GM18519 (cell line): ENCODE results near the gene OSBPL9.
"Not testable (repeated sequence)": the region's sequence is repeated elsewhere in the genome, so short reads cannot be mapped to it uniquely, and the experiment has no call there.

Source experiments
- ATAC-seq: cut with Tn5 transposase; IDR thresholded peaks from one replicate; pipeline ENCODE4 v1.9.1; 2021; ENCODE audit warnings: mild to moderate bottlenecking, moderate library complexity; ENCODE audit not compliant: unreplicated experiment, low FRiP score

OSBPL9 gene

DNA sequence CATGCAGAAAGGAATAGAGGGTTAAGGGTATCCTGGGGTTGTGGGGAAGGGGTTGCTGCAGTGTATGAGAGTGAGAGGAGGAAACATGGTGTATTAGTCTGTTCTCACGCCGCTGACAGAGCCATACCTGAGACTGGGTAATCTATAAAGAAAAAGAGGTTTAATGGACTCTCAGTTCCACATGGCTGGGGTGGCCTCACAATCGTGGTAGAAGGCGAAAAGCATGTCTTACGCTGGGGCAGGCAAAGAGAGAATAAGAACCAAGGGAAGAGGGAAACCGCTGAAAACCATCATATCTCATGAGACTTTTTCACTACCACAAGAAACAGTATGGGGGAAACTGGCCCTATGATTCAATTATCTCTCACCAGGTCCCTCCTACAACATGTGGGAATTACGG, 17.7 kb downstream of the OSBPL9 start:
- no peak for ATAC-seq

DNA sequence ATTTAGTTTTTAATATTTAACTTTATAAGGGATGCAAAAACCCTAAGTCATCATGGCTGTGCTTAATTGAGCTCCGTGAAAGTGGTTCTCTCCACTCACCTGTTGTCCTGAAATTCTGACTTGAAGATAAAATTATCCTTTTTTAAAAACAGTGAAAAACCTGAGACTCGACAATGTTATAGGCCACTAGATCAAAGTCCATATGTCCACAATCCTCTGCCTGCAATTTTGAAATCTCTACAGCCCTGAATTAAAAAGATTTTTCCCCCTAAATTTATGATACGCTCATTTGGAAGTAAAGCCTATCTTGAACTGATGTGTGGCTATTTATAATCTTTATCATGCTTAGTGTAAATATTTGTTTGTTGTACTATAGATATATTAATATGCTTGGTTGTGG, 18.7 kb downstream of the OSBPL9 start:
- no peak for ATAC-seq

DNA sequence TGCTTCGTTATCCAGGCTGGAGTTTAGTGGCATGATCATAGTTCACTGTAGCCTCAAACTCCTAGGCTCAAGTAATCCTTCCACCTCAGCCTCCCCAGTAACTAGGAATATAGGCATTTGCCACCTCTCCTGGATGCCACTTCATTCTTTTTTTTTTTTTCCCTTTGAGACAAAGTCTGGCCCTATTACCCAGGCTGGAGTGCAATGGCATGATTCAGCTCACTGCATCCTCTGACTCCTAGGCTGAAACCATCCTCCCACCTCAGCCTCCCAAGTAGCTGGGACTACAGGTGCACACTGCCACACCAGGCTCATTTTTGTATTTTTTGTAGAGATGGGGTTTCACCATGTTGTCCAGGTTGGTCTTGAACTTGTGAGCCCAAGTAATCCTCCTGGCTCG, 19.3 kb downstream of the OSBPL9 start:
- ATAC-seq, result no peak

DNA sequence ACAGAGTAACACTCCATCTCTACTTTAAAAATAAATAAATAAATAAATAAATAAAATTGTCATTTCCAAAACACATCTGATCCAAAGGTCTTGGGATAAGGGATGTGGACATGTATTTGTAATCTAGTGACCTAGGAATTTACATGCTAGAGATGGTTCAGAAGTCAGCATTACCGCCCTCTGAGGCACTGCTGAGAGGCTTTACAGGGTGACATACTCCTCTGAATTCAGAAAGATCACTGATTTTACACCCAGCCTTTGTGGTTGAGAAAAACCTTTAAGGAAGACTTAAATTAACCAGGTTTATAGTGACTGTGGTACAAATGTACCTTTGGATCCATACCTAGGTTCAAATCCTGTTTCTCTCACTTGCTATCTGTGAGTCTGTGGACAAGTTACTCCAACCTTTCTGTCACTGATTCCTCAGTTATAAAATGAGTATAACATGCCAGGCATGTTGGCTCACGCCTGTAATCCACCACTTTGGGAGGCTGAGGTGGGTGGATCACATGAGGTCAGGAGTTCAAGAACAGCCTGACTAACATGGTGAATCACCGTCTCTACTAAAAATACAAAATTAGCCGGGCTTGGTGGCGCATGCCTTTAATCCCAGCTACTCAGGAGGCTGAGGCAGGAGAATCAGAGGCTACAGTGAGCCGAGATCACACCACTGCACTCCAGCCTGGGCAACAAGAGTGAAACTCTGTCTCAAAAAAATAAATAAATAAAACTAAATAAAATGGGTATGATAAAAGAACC, 20.1 kb downstream of the OSBPL9 start:
- ATAC-seq, result no peak

DNA sequence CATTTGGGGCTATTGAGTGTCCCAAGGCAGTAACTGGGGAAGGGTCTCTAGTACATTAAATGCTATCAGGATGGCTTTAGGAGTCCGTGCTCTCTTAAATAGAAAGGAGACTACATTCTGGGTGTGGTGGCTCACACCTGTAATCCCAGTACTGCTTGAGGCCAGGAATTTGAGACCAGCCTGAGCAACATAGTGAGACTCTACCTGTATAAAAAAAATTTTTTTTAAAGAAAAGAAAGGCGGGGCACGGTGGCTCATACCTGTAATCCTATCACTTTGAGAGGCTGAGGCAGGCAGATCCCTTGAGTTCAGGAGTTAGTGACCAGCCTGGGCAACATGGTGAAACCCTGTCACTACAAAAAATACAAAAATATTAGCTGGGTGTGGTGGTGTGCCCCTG, 21.5 kb downstream of the OSBPL9 start:
- ATAC-seq, result no peak

DNA sequence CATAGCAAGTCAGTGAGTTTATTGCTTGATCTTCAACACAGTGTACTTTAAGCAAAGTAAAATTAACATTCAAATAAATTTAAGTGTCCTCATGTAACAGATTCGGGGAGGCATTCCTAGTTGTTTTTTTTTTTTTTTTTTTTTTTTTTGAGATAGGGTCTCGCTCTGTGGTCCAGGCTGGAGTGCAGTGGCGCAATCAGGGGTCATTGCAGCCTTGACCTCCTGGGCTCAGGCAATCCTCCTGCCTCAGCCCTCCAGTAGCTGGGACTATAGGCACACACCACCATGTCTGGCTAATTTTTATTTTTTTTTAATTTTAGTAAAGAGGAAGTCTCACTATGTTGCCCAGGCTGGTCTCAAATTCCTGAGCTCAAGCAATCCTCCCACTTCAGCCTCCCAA, 22.8 kb downstream of the OSBPL9 start:
- no peak for ATAC-seq

DNA sequence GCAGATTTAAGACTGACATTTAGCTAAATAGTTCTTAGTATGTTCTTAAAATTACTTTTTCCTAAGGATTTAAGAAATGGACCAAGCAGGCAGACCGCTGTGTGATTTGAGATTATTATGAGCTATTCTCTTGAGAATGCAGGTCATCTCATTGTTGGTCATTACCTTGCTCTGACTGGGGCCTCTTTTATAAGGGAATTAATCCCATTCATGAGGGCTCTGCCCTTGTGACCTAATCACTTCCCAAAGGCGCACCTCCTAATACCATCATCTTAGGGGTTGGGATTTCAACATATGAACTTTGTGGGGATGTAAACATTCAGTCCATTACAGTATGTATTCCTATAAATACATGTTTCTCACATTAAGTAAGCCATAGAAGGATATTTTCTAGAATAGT, 24.2 kb downstream of the OSBPL9 start:
- ATAC-seq, result no peak

DNA sequence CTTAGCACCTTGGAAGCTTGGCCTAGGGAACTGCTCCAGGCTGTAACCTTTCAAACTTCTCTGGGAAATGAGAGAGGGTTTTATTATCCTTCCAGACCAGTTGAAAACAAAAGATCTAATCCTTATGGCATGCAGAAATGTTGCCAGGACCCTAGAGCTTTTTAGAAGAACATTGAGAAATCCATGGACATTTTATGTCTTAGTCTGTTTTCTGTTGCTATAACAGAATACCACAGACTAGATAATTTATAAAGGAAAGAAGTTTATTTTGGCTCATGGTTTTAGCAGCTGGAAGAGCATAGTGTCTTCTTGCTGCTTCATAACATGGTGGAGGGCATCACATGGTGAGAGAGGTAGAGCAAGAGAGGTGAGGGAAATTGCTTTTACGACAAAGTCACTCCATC, 25.8 kb downstream of the OSBPL9 start:
- ATAC-seq, result no peak

DNA sequence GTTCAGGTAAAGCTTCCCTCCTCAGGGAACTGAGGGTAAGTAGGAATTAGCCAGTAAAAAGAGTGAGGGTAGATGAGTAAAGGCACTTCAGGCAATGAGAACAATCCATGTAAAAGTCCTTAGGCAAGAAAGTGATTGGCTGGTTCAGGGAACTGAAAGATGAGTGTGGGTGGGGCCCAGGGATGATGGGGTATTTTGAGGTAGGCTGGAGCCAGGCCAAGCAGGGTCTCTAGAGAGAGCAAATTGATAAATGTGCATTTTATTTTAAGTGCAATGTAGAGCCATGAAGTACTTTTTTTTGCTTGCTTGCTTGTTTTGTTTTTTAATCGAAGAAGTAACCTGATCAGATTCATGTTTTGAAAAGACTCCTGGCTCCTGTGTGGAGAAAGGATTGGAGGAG, 26.5 kb downstream of the OSBPL9 start:
- ATAC-seq, result no peak

DNA sequence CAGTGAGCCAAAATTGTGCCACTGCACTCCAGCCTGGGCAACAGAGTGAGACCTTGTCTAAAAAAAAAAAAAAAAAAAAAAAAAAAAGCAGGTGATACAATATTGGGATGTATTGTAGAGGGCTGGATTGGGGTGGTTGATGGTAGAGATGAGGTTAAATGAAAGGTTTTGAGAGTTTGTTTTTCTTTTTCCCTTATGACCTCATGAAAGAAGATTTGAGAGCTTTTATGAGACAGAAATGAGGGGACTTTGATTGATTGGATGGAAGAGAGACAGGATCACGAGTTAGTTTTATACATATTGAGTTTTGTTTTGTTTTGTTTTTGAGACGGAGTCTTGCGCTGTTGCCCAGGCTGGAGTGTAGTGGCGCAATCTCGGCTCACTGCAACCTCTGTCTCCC, 27.1 kb downstream of the OSBPL9 start:
- no peak for ATAC-seq

DNA sequence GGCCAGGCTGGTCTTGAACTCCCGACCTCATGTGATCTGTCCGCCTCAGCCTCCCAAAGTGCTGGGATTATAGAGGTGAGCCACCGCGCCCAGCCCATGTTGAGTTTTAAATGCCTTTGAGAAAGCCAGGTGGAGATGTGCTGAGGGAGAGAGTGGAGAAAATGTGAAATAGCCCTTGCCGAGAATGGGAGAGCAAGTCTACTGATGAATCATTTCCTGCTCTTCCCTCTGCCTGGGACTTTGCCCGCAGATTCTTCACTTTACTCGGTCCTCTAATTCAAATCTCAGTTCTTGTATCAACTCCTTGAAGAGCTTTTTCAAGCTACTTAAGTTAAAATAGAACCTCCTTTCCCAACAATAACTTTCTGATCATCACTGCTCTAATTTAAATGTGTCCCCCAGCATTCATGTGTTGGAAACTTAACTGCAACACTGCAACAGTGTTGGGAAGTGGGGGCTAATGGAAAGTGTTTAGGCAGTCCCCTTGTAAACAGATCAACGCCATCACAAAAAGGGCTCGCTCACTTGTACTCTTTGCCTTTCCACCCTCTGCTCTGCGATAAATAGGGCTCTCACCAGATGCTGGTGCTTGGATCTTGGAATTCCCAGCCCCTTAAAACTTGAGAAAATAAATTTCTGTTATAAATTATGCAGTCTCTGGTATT, 27.8 kb downstream of the OSBPL9 start:
- ATAC-seq, result no peak

DNA sequence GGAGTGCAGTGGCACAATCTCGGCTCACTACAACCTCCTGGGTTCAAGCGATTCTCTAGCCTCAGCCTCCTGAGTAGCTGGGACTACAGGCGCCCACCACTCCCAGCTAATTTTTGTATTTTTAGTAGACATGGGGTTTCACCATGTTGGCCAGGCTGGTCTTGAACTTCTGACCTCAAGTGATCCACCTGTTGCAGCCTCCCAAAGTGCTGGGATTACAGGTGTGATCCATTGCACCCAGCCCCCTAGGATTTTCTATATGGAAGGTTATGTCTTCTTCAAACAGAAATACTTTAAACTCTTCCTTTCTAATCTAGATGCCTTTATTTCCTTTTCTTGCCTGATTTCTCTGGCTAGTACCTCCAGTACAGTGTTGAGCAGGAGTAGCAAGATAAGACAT, 29.7 kb downstream of the OSBPL9 start:
- ATAC-seq, result not testable (repeated sequence)

DNA sequence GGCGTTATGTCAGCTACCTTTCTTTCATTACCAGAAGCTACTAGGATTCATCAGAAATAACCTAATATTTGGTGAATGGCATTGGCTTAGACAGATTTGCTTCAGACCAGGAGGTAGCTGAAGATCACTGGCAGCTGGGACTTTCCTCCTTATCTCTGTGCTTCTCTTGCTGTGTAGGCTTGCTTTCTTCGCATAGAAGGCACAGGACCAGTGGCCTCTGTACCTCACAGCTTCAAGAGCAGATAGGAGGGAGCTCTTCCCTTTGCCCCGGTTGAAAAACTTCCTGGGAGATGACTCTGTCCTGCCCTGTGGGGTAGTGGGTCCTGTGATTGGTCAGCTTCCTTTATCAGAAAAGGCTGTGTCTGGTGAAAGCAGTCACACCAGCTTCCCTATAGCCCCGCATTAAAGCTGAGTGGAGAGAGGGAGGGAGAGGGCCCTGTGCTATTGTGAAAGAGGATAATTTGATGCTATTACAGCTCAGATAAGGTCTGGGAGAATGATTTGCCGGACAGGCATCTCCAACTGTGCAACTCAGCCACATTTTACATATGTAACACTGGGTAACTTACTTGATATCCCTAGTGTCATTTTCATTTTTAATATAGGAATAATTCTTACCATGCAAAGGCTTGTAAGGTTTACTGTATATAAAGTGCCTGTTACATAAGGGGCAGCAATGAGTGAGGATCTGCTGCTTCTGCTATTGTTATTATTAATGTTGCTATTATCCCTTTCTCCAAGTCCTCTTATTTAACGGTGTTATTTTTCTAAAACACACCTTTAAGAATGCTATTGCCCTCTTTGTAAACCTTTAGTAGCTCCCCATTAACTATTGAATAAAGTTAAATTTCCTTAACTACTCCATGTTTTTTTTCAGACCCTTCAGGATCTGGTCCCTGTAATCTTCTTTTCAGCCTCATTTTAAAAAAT, 31.6 kb downstream of the OSBPL9 start:
- no peak for ATAC-seq

DNA sequence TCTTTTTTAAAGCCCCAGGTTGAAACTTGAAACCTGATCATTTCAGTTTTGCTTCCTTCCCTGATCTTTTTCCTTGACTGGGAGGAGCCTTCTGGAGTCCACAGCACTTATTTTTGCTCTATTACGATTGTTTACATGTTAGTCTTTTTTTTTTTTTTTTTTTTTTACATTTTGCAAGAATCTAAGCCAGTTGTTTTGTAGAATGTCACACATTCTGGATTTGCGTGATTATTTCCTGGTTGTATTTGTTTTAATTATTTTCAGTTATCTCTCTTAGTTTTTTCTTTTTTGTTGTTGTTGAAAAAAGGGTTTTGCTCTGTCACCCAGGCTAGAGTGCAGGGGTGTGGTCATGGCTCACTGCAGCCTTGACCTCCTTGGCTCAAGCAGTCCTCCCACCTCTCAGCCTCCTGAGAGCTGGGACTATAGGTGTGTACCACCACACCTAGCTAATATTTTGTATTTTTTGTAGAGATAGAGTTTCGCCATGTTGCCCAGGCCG, 32.8 kb downstream of the OSBPL9 start:
- no peak for ATAC-seq

DNA sequence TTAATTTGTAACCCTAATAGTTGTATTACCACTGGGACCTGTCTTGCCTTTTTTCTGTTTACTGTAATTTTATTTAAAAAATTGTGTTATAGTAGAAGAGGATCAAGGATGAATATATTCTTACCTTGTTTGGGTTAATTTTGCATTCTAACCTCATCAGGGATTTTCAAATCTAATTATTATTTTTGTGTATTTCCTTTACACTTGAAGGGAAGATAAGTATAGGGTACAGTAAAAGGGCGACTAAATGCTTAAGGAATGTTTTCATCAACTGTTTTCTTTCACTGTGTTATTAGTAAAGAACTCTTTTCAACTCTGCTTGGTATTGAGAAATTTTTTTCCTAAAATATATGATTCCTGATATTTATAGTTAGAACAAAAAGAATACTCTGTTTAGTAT, 33.3 kb downstream of the OSBPL9 start:
- ATAC-seq, result no peak

DNA sequence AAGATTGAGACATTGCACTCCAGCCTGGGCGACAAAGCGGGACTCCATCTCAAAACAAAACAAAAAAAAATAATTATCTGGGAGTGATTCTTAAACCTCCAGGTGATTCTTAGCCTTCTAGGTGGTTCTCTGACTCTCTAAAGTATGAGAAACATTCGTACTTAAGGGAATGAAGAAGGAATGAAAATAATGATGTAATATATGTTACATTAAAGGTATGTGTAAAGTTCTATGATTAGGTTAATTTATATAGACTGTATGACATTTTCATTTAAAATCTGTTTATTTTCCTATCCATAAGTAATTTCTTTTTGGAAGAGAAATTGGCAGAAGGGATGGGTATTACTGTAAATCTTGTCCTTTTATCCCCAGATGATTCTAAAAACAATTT, 34.7 kb downstream of the OSBPL9 start:
- ATAC-seq, result no peak

DNA sequence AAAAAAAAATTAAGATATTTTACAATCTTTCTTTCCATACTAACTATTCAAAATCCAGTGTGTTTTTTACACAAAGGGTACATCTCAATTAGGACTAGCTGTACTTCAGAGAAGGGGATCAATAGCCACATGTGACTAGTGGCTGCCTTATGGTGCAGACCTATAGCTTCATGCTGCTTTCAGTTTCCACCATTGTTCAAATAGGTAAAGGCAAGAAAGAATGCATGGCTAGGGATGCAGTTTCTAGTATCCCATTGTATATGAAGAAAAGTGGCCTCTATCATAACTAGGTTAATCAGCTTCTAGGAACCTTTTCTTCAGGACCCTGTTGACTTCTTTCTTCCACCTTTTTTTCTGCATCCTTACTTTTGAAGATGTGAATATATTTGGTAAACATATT, 35.7 kb downstream of the OSBPL9 start:
- ATAC-seq, result no peak

DNA sequence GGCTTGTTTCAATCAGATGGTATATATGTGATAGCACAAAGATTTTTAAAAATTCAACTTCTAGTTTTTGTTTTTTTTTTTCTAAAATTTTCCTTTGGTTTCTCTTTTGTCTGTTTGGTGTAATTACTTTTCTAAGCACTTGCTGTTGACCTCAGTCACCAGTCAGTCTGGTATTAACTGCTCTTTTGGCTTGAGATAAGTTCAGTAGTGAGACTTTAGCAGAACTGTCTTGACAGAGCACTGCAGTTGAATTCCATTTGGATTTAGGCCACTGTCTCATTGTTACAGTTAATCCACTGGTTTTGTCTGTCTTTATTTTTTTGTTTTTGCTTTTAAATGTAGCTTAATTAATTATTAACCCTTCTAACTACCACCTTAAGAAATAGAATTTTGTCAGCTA, 36.2 kb downstream of the OSBPL9 start:
- ATAC-seq, result no peak

DNA sequence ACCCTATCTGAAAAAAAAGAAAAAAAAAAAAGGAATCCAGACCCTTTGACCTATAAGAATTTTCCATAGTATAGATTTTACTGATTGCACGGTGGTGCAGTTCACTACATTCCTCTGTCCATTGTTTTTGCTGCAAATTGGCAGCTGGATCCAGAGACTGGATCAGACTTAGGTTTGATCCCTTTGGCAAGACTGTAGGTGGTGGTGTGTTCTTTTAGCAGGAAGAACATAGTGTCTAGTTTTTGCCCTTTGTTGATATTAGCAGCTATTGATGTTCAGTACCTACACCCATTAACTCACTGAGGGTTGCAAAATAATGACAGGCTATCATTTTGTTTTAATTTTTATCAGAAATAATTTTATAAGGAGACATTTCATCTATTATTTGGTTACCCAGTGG, 37.1 kb downstream of the OSBPL9 start:
- no peak for ATAC-seq

DNA sequence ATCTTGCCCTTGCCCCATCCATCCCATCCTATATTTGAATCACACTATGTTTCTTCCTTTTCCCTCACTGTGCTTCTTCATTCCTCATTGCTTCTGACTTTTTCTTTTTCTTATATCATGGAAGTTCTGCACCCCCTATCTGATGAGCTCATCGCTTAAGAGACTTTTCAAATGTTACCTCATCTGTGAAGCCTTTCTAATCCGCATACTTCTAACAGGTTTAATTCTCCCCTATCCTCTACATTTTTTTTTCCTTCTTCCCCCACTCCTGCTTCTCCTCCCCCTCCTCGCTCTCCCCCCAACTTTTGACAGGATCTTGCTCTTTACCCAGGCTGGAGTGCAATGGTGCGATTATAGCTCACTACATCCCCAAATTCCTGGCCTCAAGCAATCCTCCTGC, 39.5 kb downstream of the OSBPL9 start:
- no peak for ATAC-seq

DNA sequence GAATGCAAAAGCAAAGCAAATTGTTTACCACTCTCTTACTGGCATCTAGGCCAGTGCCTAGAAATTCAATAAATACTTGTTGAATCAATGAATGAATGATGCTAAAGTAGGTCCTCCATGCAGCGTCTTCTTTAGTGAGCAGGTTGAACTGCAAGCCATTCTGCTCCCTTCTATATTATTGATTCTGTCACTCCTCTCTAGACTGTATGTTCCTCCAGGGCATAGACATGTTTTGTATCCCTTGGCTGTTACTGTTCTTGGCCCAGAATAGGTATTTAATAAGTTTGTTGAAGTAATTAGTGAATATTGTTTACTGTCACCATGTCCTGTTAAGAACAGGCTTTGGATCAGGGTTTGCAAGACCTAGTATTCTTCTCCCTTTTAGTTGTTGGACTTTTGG, 43.7 kb downstream of the OSBPL9 start:
- ATAC-seq, result no peak
